Measurements from ENCODE around the gene SYNCRIP.

SYNCRIP gene

DNA sequence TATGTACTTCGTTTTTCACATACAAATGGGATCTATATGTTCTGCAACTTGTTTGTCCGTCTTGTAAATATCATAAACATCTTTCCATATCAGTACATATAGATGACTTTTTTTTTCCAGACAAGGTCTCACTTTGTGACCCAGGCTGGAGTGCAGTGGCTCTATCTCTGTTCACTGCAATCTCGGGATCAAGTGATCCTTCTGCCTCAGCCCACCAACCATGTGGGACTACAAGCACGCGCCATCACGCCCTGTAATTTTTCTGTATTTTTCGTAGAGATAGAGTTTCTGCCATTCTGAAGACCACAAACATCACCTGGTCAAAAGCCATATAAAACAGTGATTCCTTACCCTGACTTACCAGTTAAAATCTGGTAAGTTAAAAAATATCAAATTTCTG lies 37.7 kb upstream of the SYNCRIP start:
- H3K4me3 ChIP-seq (replicated peaks in 1 of 2; ENCODE audit: low read depth in 2 of 2, low read length in 2 of 2), result peak overlapping the region in 1 of 2 donors; percentile 67

GRCh38 chr6:85679445-85680123 lies 36.9 kb upstream of the SYNCRIP start:
- DNase-seq (ENCODE audit: low read depth in 2 of 2), result peak in 1 of 2 donors; percentile 28
- TF ChIP-seq, protein P1, sequence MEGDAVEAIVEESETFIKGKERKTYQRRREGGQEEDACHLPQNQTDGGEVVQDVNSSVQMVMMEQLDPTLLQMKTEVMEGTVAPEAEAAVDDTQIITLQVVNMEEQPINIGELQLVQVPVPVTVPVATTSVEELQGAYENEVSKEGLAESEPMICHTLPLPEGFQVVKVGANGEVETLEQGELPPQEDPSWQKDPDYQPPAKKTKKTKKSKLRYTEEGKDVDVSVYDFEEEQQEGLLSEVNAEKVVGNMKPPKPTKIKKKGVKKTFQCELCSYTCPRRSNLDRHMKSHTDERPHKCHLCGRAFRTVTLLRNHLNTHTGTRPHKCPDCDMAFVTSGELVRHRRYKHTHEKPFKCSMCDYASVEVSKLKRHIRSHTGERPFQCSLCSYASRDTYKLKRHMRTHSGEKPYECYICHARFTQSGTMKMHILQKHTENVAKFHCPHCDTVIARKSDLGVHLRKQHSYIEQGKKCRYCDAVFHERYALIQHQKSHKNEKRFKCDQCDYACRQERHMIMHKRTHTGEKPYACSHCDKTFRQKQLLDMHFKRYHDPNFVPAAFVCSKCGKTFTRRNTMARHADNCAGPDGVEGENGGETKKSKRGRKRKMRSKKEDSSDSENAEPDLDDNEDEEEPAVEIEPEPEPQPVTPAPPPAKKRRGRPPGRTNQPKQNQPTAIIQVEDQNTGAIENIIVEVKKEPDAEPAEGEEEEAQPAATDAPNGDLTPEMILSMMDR (IDR thresholded peaks at IDR 0.05; ENCODE audit: low read depth, low read length), result no peak

More for the DNA sequence above, 37.7 kb upstream of the SYNCRIP start:
- TF ChIP-seq, protein P1 (IDR thresholded peaks at IDR 0.05; ENCODE audit: low read depth, low read length), result no peak
- DNase-seq (ENCODE audit: low read depth in 2 of 2), result no peak

DNA sequence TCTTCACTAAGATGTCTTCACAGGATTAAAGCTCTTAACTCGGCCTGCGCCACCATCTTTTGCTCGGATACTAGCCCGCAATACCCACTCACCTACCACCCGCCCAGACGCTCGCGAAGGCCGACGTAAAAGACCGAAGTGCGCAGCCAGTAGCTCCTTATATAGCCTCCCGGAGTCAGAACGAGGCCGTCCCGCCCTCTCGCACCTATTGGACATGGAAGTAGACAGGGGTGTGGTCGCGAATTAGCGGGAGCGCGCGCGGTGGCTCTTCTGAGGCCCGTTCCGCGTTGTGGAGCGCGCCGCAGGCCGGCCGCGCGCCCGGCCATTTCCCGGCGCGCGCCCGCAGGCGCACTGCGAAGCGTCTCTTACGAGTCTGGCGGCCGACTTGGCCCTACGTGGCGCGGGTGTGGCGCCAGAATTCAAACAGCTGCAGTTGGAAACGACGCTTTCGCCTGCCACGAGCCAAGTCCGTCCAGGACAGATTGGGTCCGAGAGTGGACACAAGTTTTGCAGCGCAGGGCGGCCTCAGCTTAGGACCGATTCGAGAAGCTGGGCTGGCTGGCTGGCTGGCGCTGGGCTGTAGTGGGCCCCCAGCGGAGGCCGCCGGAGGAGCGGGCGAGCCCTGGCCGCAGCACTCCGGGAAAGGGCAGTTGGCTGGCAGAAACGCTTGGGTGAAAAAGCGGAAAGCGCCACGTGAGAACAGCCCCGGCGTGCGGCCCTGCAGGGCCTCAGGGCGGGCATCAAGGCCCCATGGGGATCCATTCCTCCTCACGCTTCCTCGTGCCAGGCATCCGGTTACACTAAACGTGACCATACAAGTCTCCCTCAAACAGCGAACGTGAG lies 36.1 kb upstream of the SYNCRIP start:
- TF ChIP-seq, protein P1 (IDR thresholded peaks at IDR 0.05; ENCODE audit: low read depth, low read length), result no peak
- DNase-seq (ENCODE audit: low read depth in 2 of 2), result peak; percentile 99
- H3K4me3 ChIP-seq (replicated peaks in 1 of 2; ENCODE audit: low read depth in 2 of 2, low read length in 2 of 2), result peak overlapping the region; percentile 89 to 95

More at GRCh38 chr6:85679445-85680123, 36.9 kb upstream of the SYNCRIP start:
- H3K4me3 ChIP-seq (replicated peaks in 1 of 2; ENCODE audit: low read depth in 2 of 2, low read length in 2 of 2), result peak overlapping the region; percentile 63 to 67

DNA sequence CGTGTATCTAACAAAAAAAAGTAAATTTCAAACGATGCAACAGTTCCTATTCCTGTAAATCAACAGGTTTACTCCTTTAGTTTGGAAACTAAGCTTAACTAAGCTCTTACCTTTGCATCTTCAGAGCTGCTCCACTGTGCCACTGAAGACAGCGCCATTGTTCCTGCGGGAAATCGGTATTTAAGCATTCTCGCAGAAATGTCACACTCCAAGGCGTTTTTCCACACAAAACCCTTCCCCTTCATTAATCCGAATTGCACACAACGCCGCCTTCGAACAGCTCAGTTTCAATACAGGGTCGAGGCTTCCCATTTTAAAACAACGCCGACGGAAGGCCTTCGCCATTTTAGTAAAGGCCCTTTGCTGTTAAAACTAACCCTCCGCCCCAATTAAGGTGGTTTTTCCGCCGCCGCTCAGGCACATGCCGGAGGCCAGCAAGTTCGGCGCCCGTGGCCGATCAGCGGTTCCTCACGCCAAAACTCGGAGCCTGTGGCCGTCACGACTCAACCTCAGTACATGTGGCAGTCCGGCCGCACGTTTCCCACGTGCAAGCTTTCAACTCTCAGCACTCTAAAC lies 35.4 kb upstream of the SYNCRIP start:
- DNase-seq (ENCODE audit: low read depth in 2 of 2), result no peak
- peak overlapping the region; percentile 89 to 95 for H3K4me3 ChIP-seq (replicated peaks in 1 of 2; ENCODE audit: low read depth in 2 of 2, low read length in 2 of 2)
- TF ChIP-seq, protein P1 (IDR thresholded peaks at IDR 0.05; ENCODE audit: low read depth, low read length), result no peak

DNA sequence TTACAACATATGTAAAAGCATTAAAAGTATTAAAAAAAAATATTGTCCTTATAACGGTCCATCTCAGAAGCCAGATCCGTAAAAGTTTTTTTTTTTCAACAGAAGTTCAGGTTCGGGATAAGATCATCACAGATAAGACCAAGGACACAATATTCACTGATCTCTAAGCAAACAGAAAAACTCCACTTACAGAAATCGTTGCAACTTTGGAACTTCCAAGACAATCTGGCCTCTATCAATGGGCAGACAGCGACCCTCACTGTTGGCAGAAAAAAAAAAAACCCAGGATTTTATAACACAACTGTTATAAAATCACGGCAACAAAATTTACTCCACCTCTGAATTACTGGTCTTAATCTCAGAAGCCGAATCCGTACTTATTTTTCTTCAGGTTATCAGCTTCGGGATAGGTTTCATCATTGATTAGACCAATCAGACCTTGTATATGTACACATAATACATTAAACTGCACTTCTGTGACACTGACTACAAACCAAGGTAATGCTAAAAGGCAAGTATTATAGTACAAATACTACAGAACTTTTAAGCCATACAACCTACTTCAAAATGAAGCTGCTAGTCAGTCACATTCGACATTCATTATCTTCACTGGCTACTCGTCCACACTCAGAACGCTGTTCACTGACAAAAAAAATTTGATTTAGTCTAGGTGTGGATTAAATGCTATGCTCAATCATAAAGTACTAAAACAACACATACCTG lies 34.7 kb upstream of the SYNCRIP start:
- peak; percentile 51 for DNase-seq (ENCODE audit: low read depth in 2 of 2)
- TF ChIP-seq, protein P1 (IDR thresholded peaks at IDR 0.05; ENCODE audit: low read depth, low read length), result no peak
- peak overlapping the region; percentile 89 to 95 for H3K4me3 ChIP-seq (replicated peaks in 1 of 2; ENCODE audit: low read depth in 2 of 2, low read length in 2 of 2)

DNA sequence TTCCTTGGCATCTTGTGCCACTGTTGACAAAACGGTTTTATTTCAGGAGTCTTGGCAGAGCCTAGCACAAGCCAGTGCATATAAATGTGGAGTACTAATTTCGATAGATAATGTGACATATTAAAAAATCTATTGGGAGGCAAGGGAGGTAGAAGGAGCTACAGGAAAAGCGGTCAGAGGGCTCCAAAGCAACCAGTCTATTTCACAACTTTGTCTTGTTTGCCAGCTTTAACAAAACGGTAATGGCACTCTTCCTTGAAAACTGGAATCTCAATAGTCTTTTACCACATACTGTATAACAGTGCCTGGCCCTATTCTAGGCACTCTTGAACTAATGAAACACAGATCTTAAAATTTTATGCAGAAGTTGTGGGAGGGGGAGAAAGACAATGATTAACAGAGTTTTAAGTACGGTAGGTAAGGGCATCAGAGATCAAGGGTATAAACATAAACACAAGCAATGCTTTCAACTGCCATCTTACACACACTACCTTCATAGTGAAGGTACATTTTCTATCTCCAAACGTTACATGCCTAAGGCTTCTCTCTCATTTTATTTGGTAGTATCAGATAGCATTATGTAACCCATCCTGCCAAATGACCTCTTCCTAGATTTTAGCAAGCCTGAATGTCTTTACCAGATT lies 33.5 kb upstream of the SYNCRIP start:
- TF ChIP-seq, protein P1 (IDR thresholded peaks at IDR 0.05; ENCODE audit: low read depth, low read length), result no peak
- peak overlapping the region; percentile 89 to 95 for H3K4me3 ChIP-seq (replicated peaks in 1 of 2; ENCODE audit: low read depth in 2 of 2, low read length in 2 of 2)
- peak; percentile 42 to 49 for DNase-seq (ENCODE audit: low read depth in 2 of 2)

Data from cardiac fibroblast (primary cell).